HG02588 (cell line): ENCODE results near the gene ARMC6.
"Not testable (repeated sequence)": the region's sequence is repeated elsewhere in the genome, so short reads cannot be mapped to it uniquely, and the experiment has no call there.

Source experiments
- ATAC-seq: cut with Tn5 transposase; IDR thresholded peaks from one replicate; pipeline ENCODE4 v1.9.1; 2021; ENCODE audit warnings: mild to moderate bottlenecking, moderate library complexity; ENCODE audit not compliant: unreplicated experiment

Gene ARMC6

DNA sequence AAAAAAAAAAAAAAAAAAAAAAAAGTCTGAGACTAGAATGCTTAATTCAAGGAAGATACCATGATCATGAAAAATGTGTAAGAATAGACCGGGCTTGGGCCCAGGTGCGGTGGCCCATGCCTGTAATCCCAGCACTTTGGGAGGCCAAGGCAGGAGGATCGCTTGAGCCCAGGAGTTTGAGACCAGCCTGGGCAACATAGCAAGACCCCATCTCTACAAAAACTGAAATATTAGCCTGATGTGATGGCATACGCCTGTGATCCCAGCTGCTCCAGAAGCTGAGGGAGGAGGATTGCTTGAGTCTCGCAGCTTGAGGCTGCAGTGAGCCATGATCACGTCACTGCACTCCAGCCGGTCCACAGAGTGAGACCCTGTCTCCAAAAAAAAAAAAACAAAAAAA, 73.5 kb downstream of the ARMC6 start:
- not testable (repeated sequence) for ATAC-seq

DNA sequence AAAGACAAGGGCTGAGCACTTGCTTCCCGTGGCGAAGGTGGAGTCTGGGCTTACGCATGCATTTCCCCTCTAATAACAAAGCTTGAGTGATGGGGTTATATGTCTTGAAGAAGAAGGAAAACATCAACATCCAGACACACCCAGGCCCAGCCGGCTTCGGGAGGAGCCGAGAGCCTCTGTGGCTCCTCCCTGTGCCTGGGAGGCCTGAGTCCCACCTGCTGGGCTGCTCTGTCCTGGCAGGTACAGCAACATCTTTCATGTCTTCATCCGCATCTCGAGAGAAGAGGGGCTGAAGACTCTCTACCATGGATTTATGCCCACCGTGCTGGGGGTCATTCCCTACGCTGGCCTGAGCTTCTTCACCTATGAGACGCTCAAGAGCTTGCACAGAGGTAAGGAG, 74.3 kb downstream of the ARMC6 start:
- no peak for ATAC-seq
